K562 (cell line): ENCODE data around the gene TMEM95. TPM values are rescaled to one million over a fixed set of nuclear protein-coding genes. Genes with fewer than 3 reads are reported as not detected.

ENCODE experiments used
- BRCA1 ChIP-seq, 2 experiments: fragments of 450-650 bp in 1 of 2; sonication (generic) in 1 of 2; formaldehyde crosslinking in 1 of 2; IDR thresholded peaks; 2 replicates each; pipeline versions ENCODE4 v1.5.0 to v1.6.1; 2017 to 2020; ENCODE audit warnings: mild to moderate bottlenecking in 1 of 2, missing genetic modification reagents in 1 of 2
- CBFA2T3 ChIP-seq: fragments of 450-650 bp; IDR thresholded peaks from 2 replicates; pipeline ENCODE4 v1.6.1; 2017
- ELF2 ChIP-seq: fragments of 250-450 bp; sonication (Bioruptor Pico); IDR thresholded peaks from 2 replicates; pipeline ENCODE4 v1.5.0; 2021; ENCODE audit warnings: mild to moderate bottlenecking
- FOXA1 ChIP-seq: fragments of 450-650 bp; IDR thresholded peaks from 2 replicates; pipeline ENCODE4 v1.6.1; 2016; ENCODE audit warnings: mild to moderate bottlenecking, borderline replicate concordance
- GATAD2B ChIP-seq: fragments of 450-650 bp; IDR thresholded peaks from 2 replicates; pipeline ENCODE4 v1.6.1; 2017; ENCODE audit warnings: mild to moderate bottlenecking, borderline replicate concordance
- HNRNPLL ChIP-seq: fragments of 200-400 bp; formaldehyde crosslinking; IDR thresholded peaks from 2 replicates; pipeline ENCODE4 v1.6.1; 2017; ENCODE audit warnings: low read length, low read depth, mild to moderate bottlenecking; ENCODE audit not compliant: poor library complexity, severe bottlenecking
- NFIX ChIP-seq: fragments of 250-450 bp; sonication (Bioruptor Pico); IDR thresholded peaks from 2 replicates; pipeline ENCODE4 v1.4.0; 2020; ENCODE audit warnings: low read depth, mild to moderate bottlenecking, moderate library complexity
- NRF1 ChIP-seq, 2 experiments: fragments of 450-650 bp; IDR thresholded peaks in 1 of 2; conservative IDR thresholded peaks in 1 of 2; 2 replicates each; pipeline ENCODE4 v1.6.1; 2014; ENCODE audit warnings: mild to moderate bottlenecking in 2 of 2
- SAFB ChIP-seq: fragments of 200-400 bp; formaldehyde crosslinking; IDR thresholded peaks from 2 replicates; pipeline ENCODE4 v1.6.1; 2017; ENCODE audit warnings: low read depth, low read length, borderline replicate concordance
- SIN3A ChIP-seq, 2 experiments: fragments of 150-350 bp in 1 of 2; IDR thresholded peaks; 2 replicates each; pipeline ENCODE4 v1.6.1; 2011 to 2016; ENCODE audit warnings: borderline replicate concordance in 2 of 2, low read depth in 2 of 2, low read length in 2 of 2, mild to moderate bottlenecking in 2 of 2, moderate library complexity in 2 of 2; ENCODE audit not compliant: control insufficient read depth in 1 of 2
- SIRT6 ChIP-seq: IDR thresholded peaks from one replicate; pipeline ENCODE4 v1.6.1; 2012; ENCODE audit warnings: low read depth, mild to moderate bottlenecking, control low read depth, inconsistent platforms, low read length, moderate library complexity
- SMARCA4 ChIP-seq: fragments of 450-650 bp; IDR thresholded peaks from 2 replicates; pipeline ENCODE4 v1.6.1; 2016
- SP2 ChIP-seq: IDR thresholded peaks from 2 replicates; pipeline ENCODE4 v1.6.1; 2011; ENCODE audit warnings: mild to moderate bottlenecking, low read depth, low read length, moderate library complexity; ENCODE audit not compliant: poor library complexity, severe bottlenecking; ENCODE audit errors: extremely low read depth
- TAF1 ChIP-seq: IDR thresholded peaks from 2 replicates; pipeline ENCODE4 v1.6.1; 2011; ENCODE audit warnings: mild to moderate bottlenecking, low read length, moderate library complexity; ENCODE audit not compliant: insufficient read depth, control insufficient read depth, severe bottlenecking; ENCODE audit errors: extremely low read depth
- TRIM24 ChIP-seq, 2 experiments: fragments of 450-650 bp; IDR thresholded peaks; 2 replicates each; pipeline ENCODE4 v1.6.1; 2016
- VEZF1 ChIP-seq: fragments of 200-800 bp; sonication (Bioruptor generic); IDR thresholded peaks from 2 replicates; pipeline ENCODE4 v1.6.1; 2017; ENCODE audit warnings: missing genetic modification characterization, missing compliant biosample characterization
- WHSC1 ChIP-seq: IDR thresholded peaks from one replicate; pipeline ENCODE4 v1.6.1; 2012; ENCODE audit warnings: low read length, control low read depth, inconsistent platforms
- ZBTB17 ChIP-seq: fragments of 450-650 bp; formaldehyde crosslinking; IDR thresholded peaks from 2 replicates; pipeline ENCODE4 v1.4.0; 2020; ENCODE audit warnings: mild to moderate bottlenecking
- ZC3H8 ChIP-seq: fragments of 450-650 bp; IDR thresholded peaks from 2 replicates; pipeline ENCODE4 v1.6.1; 2017
- ZNF584 ChIP-seq: fragments of 200-800 bp; sonication (Bioruptor generic); IDR thresholded peaks from 2 replicates; pipeline ENCODE4 v1.6.1; 2016; ENCODE audit warnings: low read depth, mild to moderate bottlenecking, missing genetic modification characterization, missing compliant biosample characterization
- polyA plus RNA-seq, 8 experiments: library from polyadenylated mRNA; depleted of rRNA in 4 of 8; stranded (reverse) in 5 of 8; unstranded in 3 of 8; fragments of >200 nt; fragmentation: Nextera tagmentation in 2 of 8; fragmentation: Illumina TruSeq in 1 of 8; extraction: Ambion mirVana in 2 of 8; extraction: Trizol in 1 of 8; gene quantifications; 2 replicates each; pipeline versions ENCODE4 v1.2.1 to v1.2.3, GENCODE V29; 2011 to 2014; ENCODE audit warnings: inconsistent platforms in 1 of 8, missing spikeins in 1 of 8
- total RNA-seq, 7 experiments: library from RNA; depleted of rRNA in 6 of 7; stranded (reverse); fragments of >200 nt in 6 of 7; fragmentation: Illumina TruSeq in 2 of 7; extraction: Trizol in 2 of 7; gene quantifications; 2 replicates each; pipeline versions ENCODE4 v1.2.1 to v1.2.3, GENCODE V29; 2011 to 2021; ENCODE audit warnings: low replicate concordance in 1 of 7
- TF ChIP-seq, protein P1 (sequence below), 2 experiments: fragments of 450-650 bp in 1 of 2; sonication (generic) in 1 of 2; formaldehyde crosslinking; conservative IDR thresholded peaks; 2 replicates each; pipeline versions ENCODE4 v1.4.0 to v1.8.1; 2020 to 2022; ENCODE audit warnings: mild to moderate bottlenecking in 1 of 2, missing genetic modification reagents in 1 of 2
- TF ChIP-seq, protein P2 (sequence below): fragments of 450-650 bp; IDR thresholded peaks from 2 replicates; pipeline ENCODE4 v1.7.0; 2016; ENCODE audit warnings: borderline replicate concordance

Gene TMEM95
- total and polyA plus RNA-seq, 9 of the 15 experiments (the other 6 are each of a cell fraction or from before 2014, with no cell fraction given): not detected

DNA sequence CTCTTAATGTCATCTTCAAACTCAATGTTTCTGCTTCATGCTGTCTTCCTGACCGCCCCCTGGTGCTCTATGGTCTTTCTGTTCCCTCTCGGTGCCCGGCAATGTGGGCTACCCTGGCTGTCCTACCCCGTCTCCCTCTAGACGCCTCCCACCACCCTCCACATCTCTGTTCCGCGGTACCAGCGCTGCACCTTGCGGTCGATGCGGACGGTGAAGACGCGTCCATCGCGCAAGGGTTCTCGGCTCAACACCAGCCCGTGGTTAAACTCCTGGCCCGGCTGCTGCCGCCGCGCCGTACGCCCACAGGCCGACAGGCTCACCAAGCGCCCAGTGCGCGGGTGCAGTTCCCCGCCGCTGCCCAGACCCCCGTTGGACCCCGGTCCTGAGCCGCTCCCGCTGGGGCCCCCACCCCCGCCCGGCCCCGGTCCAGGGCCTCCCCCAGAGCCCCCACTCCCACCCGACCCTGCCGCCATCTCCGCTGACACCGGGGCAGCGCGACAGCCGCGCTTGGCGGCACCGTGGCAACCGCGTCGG is 26.0 kb upstream of the TMEM95 start, which contains the start of gene NEURL4 (continued):
- no peak for TF ChIP-seq FOXA1
- TF ChIP-seq GATAD2B: no peak
- peak; percentile 25 for TF ChIP-seq TAF1
- no peak for TF ChIP-seq NFIX (CRISPR knock-in tag)
- peak in 1 of 2 experiments; percentile 12; a peak in 1 of 4 replicates for TF ChIP-seq SIN3A (IDR thresholded peaks at IDR 0.05; ENCODE audit: borderline replicate concordance in 2 of 2, control insufficient read depth in 1 of 2, low read depth in 2 of 2, low read length in 2 of 2)
- no peak for TF ChIP-seq NRF1 (conservative IDR thresholded peaks at IDR 0.05 in 1 of 2, IDR thresholded peaks at IDR 0.05 in 1 of 2)
- TF ChIP-seq CBFA2T3: no peak
- TF ChIP-seq SMARCA4: no peak
- no peak for TF ChIP-seq SIRT6
- TF ChIP-seq, protein P1, sequence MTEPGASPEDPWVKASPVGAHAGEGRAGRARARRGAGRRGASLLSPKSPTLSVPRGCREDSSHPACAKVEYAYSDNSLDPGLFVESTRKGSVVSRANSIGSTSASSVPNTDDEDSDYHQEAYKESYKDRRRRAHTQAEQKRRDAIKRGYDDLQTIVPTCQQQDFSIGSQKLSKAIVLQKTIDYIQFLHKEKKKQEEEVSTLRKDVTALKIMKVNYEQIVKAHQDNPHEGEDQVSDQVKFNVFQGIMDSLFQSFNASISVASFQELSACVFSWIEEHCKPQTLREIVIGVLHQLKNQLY (CRISPR knock-in tag; conservative IDR thresholded peaks at IDR 0.05): no peak
- no peak for TF ChIP-seq WHSC1
- TF ChIP-seq, protein P2, sequence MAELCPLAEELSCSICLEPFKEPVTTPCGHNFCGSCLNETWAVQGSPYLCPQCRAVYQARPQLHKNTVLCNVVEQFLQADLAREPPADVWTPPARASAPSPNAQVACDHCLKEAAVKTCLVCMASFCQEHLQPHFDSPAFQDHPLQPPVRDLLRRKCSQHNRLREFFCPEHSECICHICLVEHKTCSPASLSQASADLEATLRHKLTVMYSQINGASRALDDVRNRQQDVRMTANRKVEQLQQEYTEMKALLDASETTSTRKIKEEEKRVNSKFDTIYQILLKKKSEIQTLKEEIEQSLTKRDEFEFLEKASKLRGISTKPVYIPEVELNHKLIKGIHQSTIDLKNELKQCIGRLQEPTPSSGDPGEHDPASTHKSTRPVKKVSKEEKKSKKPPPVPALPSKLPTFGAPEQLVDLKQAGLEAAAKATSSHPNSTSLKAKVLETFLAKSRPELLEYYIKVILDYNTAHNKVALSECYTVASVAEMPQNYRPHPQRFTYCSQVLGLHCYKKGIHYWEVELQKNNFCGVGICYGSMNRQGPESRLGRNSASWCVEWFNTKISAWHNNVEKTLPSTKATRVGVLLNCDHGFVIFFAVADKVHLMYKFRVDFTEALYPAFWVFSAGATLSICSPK: no peak
- no peak for TF ChIP-seq VEZF1
- no peak for TF ChIP-seq BRCA1 (IDR thresholded peaks at IDR 0.05)
- TF ChIP-seq BRCA1 (CRISPR knock-in tag; IDR thresholded peaks at IDR 0.05): no peak
- TF ChIP-seq ELF2 (CRISPR knock-in tag): no peak
- TF ChIP-seq TRIM24 (IDR thresholded peaks at IDR 0.05): no peak
- TF ChIP-seq HNRNPLL: no peak
- TF ChIP-seq ZC3H8: no peak
- no peak for TF ChIP-seq ZBTB17 (CRISPR knock-in tag)
- no peak for TF ChIP-seq SP2
- TF ChIP-seq ZNF584: no peak
- no peak for TF ChIP-seq SAFB
